DMS79 (cell line): ENCODE data around the gene BLTP2.
A peak's percentile ranks its signal among the peaks of the same experiment; 100 is the strongest.
"Not testable (repeated sequence)": the region's sequence is repeated elsewhere in the genome, so short reads cannot be mapped to it uniquely, and the experiment has no call there.

Source experiments
- DNase-seq: peaks from one replicate; lab custom pipeline; 2025; lab: John Stamatoyannopoulos, UW

BLTP2 gene

DNA sequence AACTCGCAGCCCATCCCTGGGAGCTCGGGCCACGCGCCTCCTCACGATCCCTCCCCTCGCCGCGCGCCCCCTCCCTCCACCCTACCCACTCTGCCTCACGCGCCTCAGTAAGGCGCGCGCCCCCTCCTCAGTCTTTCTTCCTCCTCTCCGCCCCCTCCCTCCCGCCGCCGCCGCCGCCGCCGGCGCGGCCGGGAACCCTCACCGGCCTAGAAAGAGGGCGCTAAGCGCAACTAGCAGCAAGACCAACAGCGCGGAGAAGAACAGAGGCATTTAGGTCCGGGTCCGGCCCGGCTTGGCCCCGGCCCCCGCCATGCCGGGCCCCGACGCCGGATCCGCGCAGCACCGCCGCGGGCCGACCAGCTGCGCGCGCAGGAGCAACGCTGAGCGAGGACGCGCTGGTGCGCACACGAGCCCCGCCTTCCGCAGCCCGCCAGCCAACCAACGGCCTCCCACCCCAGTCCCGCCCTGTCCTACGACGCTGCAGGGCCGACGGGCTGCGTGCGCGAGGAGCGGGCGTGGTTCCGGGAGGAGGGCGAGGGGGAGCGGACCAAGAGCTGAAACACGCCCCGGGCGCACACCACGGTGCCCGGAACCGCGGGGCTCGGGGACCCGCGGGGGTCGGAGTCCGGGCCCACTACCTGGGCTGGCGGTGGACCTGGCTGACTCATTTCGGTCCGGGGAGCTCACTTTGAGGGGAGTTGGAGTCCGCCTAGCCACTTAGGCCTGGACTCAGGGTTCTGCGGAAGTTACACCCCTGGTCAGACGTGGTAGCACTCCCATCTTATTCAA is at the start of gene BLTP2:
TSS of gene BLTP2 (minus strand) at position 372 of the 789 bp plus-strand sequence. CDS start at position 270, 102 bp downstream.
- peak; percentile 89 for DNase-seq

DNA sequence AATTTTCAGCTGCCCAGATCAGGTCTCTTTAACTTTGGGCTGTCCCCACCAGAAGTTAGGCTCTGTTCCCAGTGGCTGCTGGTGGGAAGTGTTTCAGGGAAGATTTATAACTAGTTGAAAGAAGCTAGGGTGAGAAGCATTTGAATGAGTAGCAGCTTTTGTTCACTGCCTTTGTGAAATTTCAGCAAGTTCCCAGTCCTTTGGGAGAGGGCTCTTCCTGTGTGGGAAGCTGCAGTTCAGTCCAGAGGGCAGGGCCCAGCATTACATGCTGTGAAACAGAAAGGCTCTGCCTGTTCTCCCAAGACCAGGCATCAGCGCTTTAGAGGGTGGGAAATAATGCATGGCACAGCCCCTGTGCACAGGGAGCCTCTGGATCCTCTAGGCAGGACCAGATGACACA is 48.9 kb upstream of the BLTP2 start:
- DNase-seq = no peak

- no peak for DNase-seq
Measured at GRCh38 chr17:28689011-28689410, 44.1 kb upstream of the BLTP2 start.

DNA sequence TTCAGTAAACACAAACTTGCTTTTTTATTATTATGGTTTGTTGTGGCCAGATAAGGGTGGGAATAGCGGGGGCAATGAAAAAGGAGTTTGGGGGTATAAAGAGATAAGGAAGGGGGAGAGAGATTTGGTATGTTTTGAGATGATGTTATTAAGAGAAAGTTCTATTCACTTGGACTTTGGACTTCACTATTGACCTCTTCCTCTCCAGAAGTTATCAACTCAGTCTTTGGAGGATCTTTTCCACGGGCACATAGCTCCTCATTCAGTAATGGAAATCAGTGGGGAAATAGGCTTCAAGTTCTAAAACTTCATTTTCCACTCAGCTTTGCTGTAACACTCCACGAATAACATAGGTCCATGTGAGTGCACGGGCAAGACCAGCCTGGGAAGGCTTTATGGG is 43.5 kb upstream of the BLTP2 start:
- DNase-seq = no peak

DNA sequence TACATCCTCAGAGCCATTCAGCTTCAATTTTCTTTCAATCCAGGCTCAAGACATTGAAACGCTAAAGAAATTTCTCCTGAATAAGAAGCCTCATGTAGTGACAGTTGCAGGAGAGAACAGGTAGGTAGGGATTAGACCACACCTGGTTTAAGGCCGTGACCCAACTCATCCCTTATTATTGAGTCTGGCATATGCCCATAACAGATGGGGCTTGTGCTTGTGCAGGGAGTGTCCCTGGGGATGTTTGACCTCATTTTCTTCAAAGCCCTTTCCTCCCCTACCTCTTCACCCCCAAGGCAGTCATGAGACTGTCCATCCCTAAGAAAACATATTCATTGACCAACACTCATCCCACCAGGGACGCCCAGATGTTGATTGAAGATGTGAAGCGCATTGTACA is 41.3 kb upstream of the BLTP2 start:
- no peak for DNase-seq

GRCh38 chr17:28685366-28685765 is 40.4 kb upstream of the BLTP2 start:
- DNase-seq = no peak

DNA sequence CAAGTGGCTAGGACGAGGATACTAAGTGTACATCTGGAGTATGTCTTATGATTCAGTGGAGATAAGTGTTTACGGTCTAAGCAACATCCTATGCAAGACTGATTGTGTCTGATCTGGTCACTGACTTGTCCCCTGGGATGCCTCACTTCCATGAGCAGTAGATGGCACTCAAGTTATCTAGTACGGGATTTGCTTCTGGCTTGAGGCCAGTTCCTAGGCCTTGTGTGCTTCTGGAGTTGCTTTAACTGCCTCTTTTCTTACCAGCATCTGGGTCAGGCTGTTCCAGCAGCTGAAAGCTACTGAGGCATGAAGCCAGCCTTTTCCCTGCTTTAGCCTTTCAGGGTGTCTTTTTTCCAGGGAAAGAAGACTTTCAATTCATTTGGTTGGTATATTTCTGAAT is 40.0 kb upstream of the BLTP2 start:
- peak; percentile 93 for DNase-seq

GRCh38 chr17:28682655-28683054 is 37.7 kb upstream of the BLTP2 start:
- DNase-seq = no peak

GRCh38 chr17:28675980-28676379 is 31.0 kb upstream of the BLTP2 start:
- DNase-seq = peak; percentile 20

- DNase-seq = no peak
Measured at GRCh38 chr17:28675490-28675889, 30.5 kb upstream of the BLTP2 start.

DNA sequence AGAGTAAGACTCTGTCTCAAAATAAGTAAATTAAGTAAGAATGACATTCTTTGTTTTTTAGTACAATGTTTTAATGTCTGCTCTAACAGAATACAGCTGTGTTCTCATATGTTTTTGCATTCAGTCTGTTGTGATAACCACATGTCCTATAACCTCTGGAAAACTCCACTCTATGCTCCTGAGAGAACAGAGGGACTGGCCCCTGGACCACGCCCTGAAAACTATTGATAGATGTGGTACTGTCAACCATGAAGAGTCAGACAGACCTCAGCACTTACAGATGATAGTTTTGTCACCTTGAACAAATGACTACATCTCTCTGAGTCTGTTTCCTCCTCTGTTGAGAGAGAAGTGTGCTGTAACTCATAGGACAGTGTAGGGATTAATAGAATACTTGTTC is 25.0 kb upstream of the BLTP2 start:
- DNase-seq = no peak

GRCh38 chr17:28667870-28668269 is 22.9 kb upstream of the BLTP2 start:
- no peak for DNase-seq

DNA sequence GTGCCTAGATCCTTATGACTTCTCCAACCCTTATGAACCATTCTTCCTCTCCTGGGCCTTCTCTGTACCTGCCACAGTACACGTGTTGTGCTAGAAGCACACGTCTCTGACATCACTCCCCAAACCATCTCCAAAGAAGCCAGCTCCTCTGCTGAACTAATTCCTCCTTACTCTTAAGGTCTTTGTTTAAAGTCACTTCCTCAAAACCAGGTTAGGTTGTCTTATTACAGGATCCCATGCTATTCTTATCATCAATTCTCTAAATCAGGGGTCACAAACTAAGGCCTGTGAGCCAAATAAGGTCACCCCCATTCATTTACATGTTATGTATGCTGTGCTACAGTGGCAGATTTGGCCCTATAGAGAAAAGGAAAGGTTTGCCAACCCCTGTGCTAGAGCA is 21.0 kb upstream of the BLTP2 start:
- DNase-seq = no peak

GRCh38 chr17:28663723-28664122 is 18.8 kb upstream of the BLTP2 start:
- DNase-seq = no peak

DNA sequence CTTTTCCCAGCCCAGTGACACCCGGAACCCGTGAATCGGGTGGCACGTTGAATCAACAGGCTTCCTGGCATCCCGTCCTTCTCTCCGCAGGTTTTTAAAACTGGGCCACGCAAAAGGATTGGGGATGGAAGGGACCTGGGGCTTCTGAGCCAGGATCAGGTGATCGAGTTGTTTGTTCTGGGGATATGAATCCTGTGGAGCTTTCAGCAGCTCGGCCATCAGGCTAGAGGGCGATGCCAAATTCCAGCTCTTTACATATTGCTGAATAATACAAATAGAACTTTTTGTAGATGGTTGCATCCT is 17.5 kb upstream of the BLTP2 start:
- DNase-seq = no peak

- peak; percentile 84 for DNase-seq
Measured at GRCh38 chr17:28661635-28662526, 16.9 kb upstream of the BLTP2 start, which contains the start of the genes SDF2 and SUPT6H. Gene SDF2, minus strand, starts transcription at chr17:28661906. Its CDS starts 30 bp downstream, at chr17:28661876. Gene SUPT6H, plus strand, starts transcription at chr17:28662205. Its CDS starts 11,197 bp downstream, at chr17:28673402.

GRCh38 chr17:28659497-28659881 is 14.5 kb upstream of the BLTP2 start:
- DNase-seq = not testable (repeated sequence)

DNA sequence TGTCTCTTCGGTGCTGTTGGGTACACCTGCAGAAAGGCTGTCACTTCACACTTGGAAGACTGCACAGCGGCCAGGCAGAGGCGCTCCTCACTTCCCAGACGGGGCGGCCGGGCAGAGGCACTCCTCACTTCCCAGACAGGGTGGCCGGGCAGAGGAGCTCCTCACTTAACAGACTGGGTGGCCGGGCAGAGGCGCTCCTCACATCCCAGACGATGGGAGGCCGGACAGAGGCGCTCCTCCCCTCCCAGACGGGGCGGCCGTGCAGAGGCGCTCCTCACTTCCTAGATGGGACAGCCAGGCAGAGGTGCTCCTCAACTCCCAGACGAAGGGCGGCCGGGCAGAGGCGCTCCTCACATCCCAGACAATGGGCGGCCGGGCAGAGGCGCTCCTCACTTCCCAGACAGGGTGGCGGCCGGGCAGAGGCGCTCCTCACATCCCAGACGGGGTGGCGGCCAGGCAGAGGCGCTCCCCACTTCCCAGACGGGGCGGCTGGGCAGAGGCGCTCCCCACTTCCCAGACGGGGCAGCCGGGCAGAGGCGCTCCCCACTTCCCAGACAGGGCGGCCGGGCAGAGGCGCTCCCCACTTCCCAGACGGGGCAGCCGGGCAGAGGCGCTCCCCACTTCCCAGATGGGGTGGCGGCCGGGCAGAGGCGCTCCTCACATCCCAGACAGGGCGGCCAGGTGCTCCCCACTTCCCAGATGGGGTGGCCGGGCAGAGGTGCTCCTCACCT is 14.0 kb upstream of the BLTP2 start:
- not testable (repeated sequence) for DNase-seq

DNA sequence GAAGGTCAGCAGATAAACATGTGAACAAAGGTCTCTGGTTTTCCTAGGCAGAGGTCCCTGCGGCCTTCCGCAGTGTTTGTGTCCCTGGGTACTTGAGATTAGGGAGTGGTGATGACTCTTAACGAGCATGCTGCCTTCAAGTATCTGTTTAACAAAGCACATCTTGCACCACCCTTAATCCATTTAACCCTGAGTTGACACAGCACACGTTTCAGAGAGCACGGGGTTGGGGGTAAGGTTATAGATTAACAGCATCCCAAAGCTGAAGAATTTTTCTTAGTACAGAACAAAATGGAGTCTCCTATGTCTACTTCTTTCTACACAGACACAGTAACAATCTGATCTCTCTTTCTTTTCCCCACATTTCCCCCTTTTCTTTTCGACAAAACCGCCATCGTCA is 13.4 kb upstream of the BLTP2 start:
- DNase-seq = not testable (repeated sequence)

GRCh38 chr17:28657756-28658155 is 12.8 kb upstream of the BLTP2 start:
- no peak for DNase-seq

GRCh38 chr17:28655160-28655559 is 10.2 kb upstream of the BLTP2 start:
- DNase-seq = no peak

DNA sequence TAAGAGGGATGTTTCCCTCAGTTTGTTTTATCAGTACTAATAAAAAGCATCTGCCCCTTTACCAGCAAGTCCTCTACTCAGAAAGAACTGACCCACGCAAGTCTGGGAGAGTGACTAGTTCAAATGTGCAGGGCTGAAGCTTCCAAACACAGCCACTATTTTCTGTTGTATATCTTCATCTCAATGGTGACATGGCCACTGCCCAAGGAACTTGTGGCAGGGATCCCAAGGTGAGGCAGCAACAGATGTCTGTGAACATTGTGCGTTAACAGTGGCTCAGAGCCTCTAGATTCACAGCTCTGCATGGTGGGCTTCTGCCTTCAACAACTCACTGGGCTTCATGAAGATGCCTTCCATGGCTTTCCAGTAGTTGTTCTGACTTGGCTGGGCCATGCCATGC is 3.7 kb upstream of the BLTP2 start:
- no peak for DNase-seq
